AG09319 (cell line): ENCODE measurements around the gene EHD1.
A peak's percentile ranks its signal among the peaks of the same experiment; 100 is the strongest.

Source experiments
- DNase-seq: peaks from one replicate; pipeline ENCODE4 v3.0.0-alpha.2; 2010; ENCODE audit warnings: low read depth; ENCODE audit errors: extremely low read depth
- CTCF ChIP-seq: IDR thresholded peaks from 2 replicates; pipeline ENCODE4 v1.5.1; 2011; ENCODE audit warnings: low read depth, mild to moderate bottlenecking, inconsistent platforms, low read length, moderate library complexity

The EHD1 gene

DNA sequence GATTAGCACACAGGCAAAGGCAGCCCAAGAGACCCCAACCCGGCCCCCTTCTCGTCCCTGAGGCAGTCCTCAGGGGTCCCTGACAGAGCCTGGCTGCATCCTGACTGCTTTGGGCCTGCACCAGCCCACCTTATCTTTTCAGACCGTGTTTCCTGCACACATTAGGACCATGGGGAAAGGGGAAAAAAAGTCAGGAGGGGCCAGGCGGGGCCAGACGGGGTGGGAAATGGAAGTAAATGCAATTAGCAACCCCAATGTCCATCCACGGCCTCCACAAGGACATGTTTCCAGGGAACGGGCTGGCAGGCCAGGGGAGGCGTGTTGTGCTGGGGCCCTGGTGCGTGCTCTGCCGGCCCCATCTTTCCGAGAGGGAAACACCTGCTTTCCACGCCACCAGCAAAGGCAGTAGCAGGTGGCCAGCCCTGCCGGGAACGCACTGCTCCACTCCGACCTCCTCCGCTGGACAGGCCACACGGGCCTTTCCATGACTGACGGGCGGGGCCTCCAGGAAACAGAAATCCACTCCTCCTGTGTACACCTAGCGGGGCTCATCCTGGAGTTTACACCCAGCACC is 7.4 kb downstream of the EHD1 start:
- TF ChIP-seq CTCF, result no peak
- DNase-seq, result no peak

DNA sequence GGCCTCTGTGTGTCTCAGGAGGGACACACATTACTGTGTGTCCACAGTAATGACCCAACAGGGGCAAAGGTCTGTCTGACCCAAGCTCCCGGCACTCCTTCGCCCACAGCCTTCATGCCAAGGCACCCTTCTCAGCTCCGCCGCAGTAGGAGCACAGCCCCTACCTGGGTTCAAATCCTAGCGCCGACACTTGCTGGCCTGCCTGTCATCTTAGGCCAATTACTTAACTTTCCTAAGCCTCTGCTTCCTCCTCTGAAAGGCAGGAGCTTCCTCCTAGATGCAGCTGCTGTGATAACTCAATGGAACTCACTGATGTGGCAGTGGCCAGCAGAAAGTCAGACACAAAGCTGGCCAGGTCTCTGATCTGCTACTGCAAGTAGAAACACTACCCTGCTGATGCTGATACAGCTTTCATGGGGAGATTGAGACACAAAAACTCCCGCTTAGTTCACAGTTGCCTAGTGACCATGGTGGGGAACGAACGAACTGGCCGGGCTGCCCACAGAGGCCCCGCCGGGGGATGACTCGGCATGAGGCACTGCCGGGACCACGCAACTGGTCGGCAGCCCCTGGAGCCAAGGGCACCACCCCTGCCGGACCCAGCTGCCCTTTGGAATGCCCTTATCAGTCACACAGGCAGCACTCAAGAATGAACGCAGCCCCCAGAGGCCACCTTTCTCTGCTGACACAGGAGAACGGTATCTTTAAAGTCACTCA is 8.1 kb downstream of the EHD1 start:
- TF ChIP-seq CTCF, result no peak

GRCh38 chr11:64869571-64870175 is 8.7 kb downstream of the EHD1 start:
- DNase-seq, result no peak
- peak; percentile 38 for TF ChIP-seq CTCF

More for the DNA sequence above, 8.1 kb downstream of the EHD1 start:
- DNase-seq, result no peak

- no peak for TF ChIP-seq CTCF
- DNase-seq, result no peak
Observed at GRCh38 chr11:64868904-64869570, 9.4 kb downstream of the EHD1 start.

- no peak for TF ChIP-seq CTCF
- no peak for DNase-seq
Observed at GRCh38 chr11:64867748-64868462, 10.5 kb downstream of the EHD1 start.

- no peak for TF ChIP-seq CTCF
Observed at GRCh38 chr11:64866173-64866491, 12.3 kb downstream of the EHD1 start.

More at GRCh38 chr11:64866173-64866491, 12.3 kb downstream of the EHD1 start:
- DNase-seq, result no peak
